Adrenal gland (tissue), 12 donors: Measurements from ENCODE around the gene ZNF831. TPM values are rescaled to one million over a fixed set of nuclear protein-coding genes. Genes with fewer than 3 reads are reported as not detected.

Source experiments
- DNase-seq, 7 donors: peaks; one replicate each; pipeline ENCODE4 v3.0.0-alpha.2; 2019 to 2020
- H3K27ac ChIP-seq, 5 donors: fragments of 200-600 bp; sonication (generic) in 4 of 5; 1 replicate in 3 of 5; 2 replicates in 2 of 5; pipeline versions ENCODE4 v1.5.1 to v1.8.0; 2016 to 2020; ENCODE audit warnings: mild to moderate bottlenecking in 1 of 5
- H3K27me3 ChIP-seq: fragments of 200-600 bp; 2 replicates; pipeline ENCODE4 v1.8.0; 2021
- H3K36me3 ChIP-seq, 2 donors: fragments of 200-600 bp; replicated peaks in 1 of 2; 1 replicate in 1 of 2; 2 replicates in 1 of 2; pipeline versions ENCODE4 v1.5.1 to v1.8.0; 2018 to 2022
- H3K4me1 ChIP-seq, 2 donors: fragments of 200-600 bp; replicated peaks in 1 of 2; 1 replicate in 1 of 2; 2 replicates in 1 of 2; pipeline versions ENCODE4 v1.5.1 to v1.8.0; 2018 to 2021
- H3K4me3 ChIP-seq, 4 donors: fragments of 200-600 bp; sonication (generic) in 3 of 4; one replicate each; pipeline ENCODE4 v1.5.1; 2016 to 2018
- H3K9me3 ChIP-seq, 3 donors: fragments of 200-600 bp; sonication (generic) in 1 of 3; replicated peaks in 1 of 3; 1 replicate in 2 of 3; 2 replicates in 1 of 3; pipeline versions ENCODE4 v1.5.1 to v1.8.0; 2016 to 2021
- CTCF ChIP-seq, 6 experiments: fragments of 450-650 bp in 4 of 6; fragments of 200-600 bp in 2 of 6; sonication (generic) in 1 of 6; IDR thresholded peaks; 1 replicate in 5 of 6; 2 replicates in 1 of 6; pipeline versions ENCODE4 v1.5.1 to v1.8.0; 2016 to 2021; ENCODE audit warnings: antibody characterized with exemption in 6 of 6, mild to moderate bottlenecking in 2 of 6, moderate library complexity in 1 of 6
- POLR2A ChIP-seq, 2 donors: fragments of 450-650 bp; IDR thresholded peaks; one replicate each; pipeline ENCODE4 v1.6.1; 2017; ENCODE audit warnings: antibody characterized with exemption in 2 of 2, mild to moderate bottlenecking in 2 of 2, moderate library complexity in 1 of 2
- WGBS, 4 donors: extraction: QIAGEN DNeasy Blood & Tissue Kit in 2 of 4; methylation state at CpG; one replicate each; pipeline versions ENCODE4 v1.1.5 to v1.1.7; 2013 to 2017; 5-methylcytosine and 5-hydroxymethylcytosine counted together
- intact Hi-C, 2 donors: fragments of 100-400 bp; cut with DNase I; formaldehyde crosslinking; loops; one replicate each; pipeline versions ENCODE4 v1.14.1 to v1.15.0; 2022 to 2023
- polyA plus RNA-seq, 3 donors: library from polyadenylated mRNA; stranded (reverse); fragments of 200-250 nt in 2 of 3; fragments of 350-450 nt in 1 of 3; fragmentation: Illumina TruSeq in 1 of 3; extraction: RNeasy Lipid Tissue Mini Kit (QIAGEN cat#74804) in 1 of 3; gene quantifications; one replicate each; pipeline ENCODE4 v1.2.3, GENCODE V29; 2013 to 2014
- total RNA-seq, 9 donors: library from RNA; depleted of rRNA in 4 of 9; stranded (reverse); fragments of >200 nt in 4 of 9; fragments of 120-200 nt in 1 of 9; fragmentation: NEBNext Ultra II Directional in 1 of 9; extraction: Animal tissue kit (Norgen Biotek cat#: 25700) in 1 of 9; gene quantifications; one replicate each; pipeline versions ENCODE4 v1.1.0 to v1.2.4, GENCODE V29; 2013 to 2023
- donor health status: healthy with polysubstance abuse.
- donor health status: Bipolar disorder and iron deficiency.
- donor health status: DM: yes; HTN: yes; CAD: no.
- donor health status: DM: no; HTN: no; CAD: no.
- donor health status: DM: no; HTN: no; CAD: no.
- donor health status: DM: yes; HTN: yes; CAD: no.

ZNF831 gene
- total and polyA plus RNA-seq, 12 donors: 0.05 to 0.61 (median 0.15) TPM

GRCh38 chr20:59250293-59250692, 86.7 kb downstream of the ZNF831 start:
- TF ChIP-seq POLR2A (IDR thresholded peaks at IDR 0.05) (no peak), CTCF (IDR thresholded peaks at IDR 0.05) (no peak)
- DNase-seq: no peak
- H3K27me3 ChIP-seq: peaks cover 12% of the 10 kb centered on the region
- H3K4me3 ChIP-seq: no peak overlapping the region
- intact Hi-C loops: no loop called here
- H3K27ac ChIP-seq: no peak overlapping the region
- H3K9me3 ChIP-seq: no peaks in the 10 kb centered on the region
- WGBS, 4 donors: 78 to 84% (median 79%) methylated on average over 6 of the region's 6 CpGs
- no peaks in the 10 kb centered on the region for H3K36me3 ChIP-seq
- H3K4me1 ChIP-seq: no peaks in the 10 kb centered on the region

- peaks cover 12% of the 10 kb centered on the region for H3K27me3 ChIP-seq
- no peak overlapping the region for H3K4me3 ChIP-seq
- H3K9me3 ChIP-seq: no peaks in the 10 kb centered on the region
- DNase-seq: no peak
- H3K27ac ChIP-seq: no peak overlapping the region
- WGBS, 4 donors: 60 to 66% (median 64%) methylated on average over 6 of the region's 6 CpGs
- H3K36me3 ChIP-seq: no peaks in the 10 kb centered on the region
- intact Hi-C loops: no loop called here
- H3K4me1 ChIP-seq: no peaks in the 10 kb centered on the region
- TF ChIP-seq CTCF (IDR thresholded peaks at IDR 0.05): no peak
- TF ChIP-seq POLR2A (IDR thresholded peaks at IDR 0.05): no peak
Measured at GRCh38 chr20:59253325-59253724, 89.7 kb downstream of the ZNF831 start.

- Histone ChIP-seq H3K9me3 (no peaks in the 10 kb centered on the region), H3K36me3 (no peaks in the 10 kb centered on the region), H3K27me3 (peaks cover 12% of the 10 kb centered on the region), H3K4me3 (no peak overlapping the region), H3K4me1 (no peaks in the 10 kb centered on the region), H3K27ac (no peak overlapping the region)
- TF ChIP-seq POLR2A (IDR thresholded peaks at IDR 0.05): no peak
- TF ChIP-seq CTCF (IDR thresholded peaks at IDR 0.05): no peak
- intact Hi-C loops: no loop called here
- 12 to 26% (median 17%) methylated on average over 3 to 4 of the region's 4 CpGs for WGBS, 4 donors
- DNase-seq: no peak
Measured at GRCh38 chr20:59253779-59254319, 90.2 kb downstream of the ZNF831 start.

GRCh38 chr20:59255256-59255655, 91.6 kb downstream of the ZNF831 start:
- no peaks in the 10 kb centered on the region for H3K4me1 ChIP-seq
- H3K9me3 ChIP-seq: no peaks in the 10 kb centered on the region
- no peak for TF ChIP-seq POLR2A (IDR thresholded peaks at IDR 0.05)
- no peak for TF ChIP-seq CTCF (IDR thresholded peaks at IDR 0.05)
- no peak overlapping the region for H3K27ac ChIP-seq
- no peak overlapping the region for H3K4me3 ChIP-seq
- DNase-seq: no peak
- WGBS, 4 donors: 58 to 72% (median 65%) methylated on average over 5 of the region's 5 CpGs
- peaks cover 7% of the 10 kb centered on the region for H3K27me3 ChIP-seq
- H3K36me3 ChIP-seq: no peaks in the 10 kb centered on the region
- intact Hi-C loops: no loop called here
